Measurements from ENCODE around the gene ASXL2. TPM values are rescaled to one million over a fixed set of nuclear protein-coding genes. Genes with fewer than 3 reads are reported as not detected.

The ASXL2 gene
- total and polyA plus RNA-seq, 2 of the 13 experiments (the other 11 are each of a cell fraction or from before 2014, with no cell fraction given) = 12.1 to 19.2 TPM

GRCh38 chr2:25851740-25852503, 26.4 kb downstream of the ASXL2 start (continued):
- peak; percentile 85 for TF ChIP-seq RAD21 (CRISPR knock-in tag; IDR thresholded peaks at IDR 0.05)
- peak; percentile 79; the same call in 1 of the 2 replicates for TF ChIP-seq MIXL1 (CRISPR knock-in tag; IDR thresholded peaks at IDR 0.05)
- no peak for TF ChIP-seq ZNF235 (CRISPR knock-in tag; IDR thresholded peaks at IDR 0.05; ENCODE audit: borderline replicate concordance)
- TF ChIP-seq ZMYM4 (CRISPR knock-in tag; IDR thresholded peaks at IDR 0.05) = 0 out of 2 replicates have a peak, but pooled peaks have one; percentile 21
- no peak for TF ChIP-seq NR2F1 (CRISPR knock-in tag; IDR thresholded peaks at IDR 0.05)
- TF ChIP-seq ZNF354B (CRISPR knock-in tag; IDR thresholded peaks at IDR 0.05) = 0 out of 2 replicates have a peak, but pooled peaks have one; percentile 78
- TF ChIP-seq SIX4 (CRISPR knock-in tag; IDR thresholded peaks at IDR 0.05) = no peak
- no peak for TF ChIP-seq SAFB2 (CRISPR knock-in tag; IDR thresholded peaks at IDR 0.05; ENCODE audit: borderline replicate concordance, low read depth)
- TF ChIP-seq SALL2 (CRISPR knock-in tag; IDR thresholded peaks at IDR 0.05) = no peak
- TF ChIP-seq ZNF441 (CRISPR knock-in tag; IDR thresholded peaks at IDR 0.05; ENCODE audit: borderline replicate concordance) = no peak
- no peak for TF ChIP-seq KDM4B (CRISPR knock-in tag; IDR thresholded peaks at IDR 0.05)
- no peak for TF ChIP-seq ZFP36 (IDR thresholded peaks at IDR 0.05; ENCODE audit: borderline replicate concordance, low read depth, low read length, partially characterized antibody)
- TF ChIP-seq NFIB (CRISPR knock-in tag; IDR thresholded peaks at IDR 0.05; ENCODE audit: borderline replicate concordance) = no peak
- TF ChIP-seq ZNF253 (CRISPR knock-in tag; IDR thresholded peaks at IDR 0.05; ENCODE audit: borderline replicate concordance) = no peak
- no peak; the same call in 1 of the 2 replicates for TF ChIP-seq TARDBP (CRISPR knock-in tag; IDR thresholded peaks at IDR 0.05)
- TF ChIP-seq ZFY (CRISPR knock-in tag; IDR thresholded peaks at IDR 0.05) = no peak
- TF ChIP-seq HOMEZ (CRISPR knock-in tag; IDR thresholded peaks at IDR 0.05; ENCODE audit: low read depth) = peak; percentile 42; the same call in 1 of the 2 replicates
- no peak for TF ChIP-seq DBP (CRISPR knock-in tag; IDR thresholded peaks at IDR 0.05; ENCODE audit: not compliant biosample characterization)
- no peak for TF ChIP-seq ESRRA (CRISPR knock-in tag; IDR thresholded peaks at IDR 0.05; ENCODE audit: low read depth)
- no peak for TF ChIP-seq SNAPC4 (CRISPR knock-in tag; IDR thresholded peaks at IDR 0.05)
- no peak for TF ChIP-seq HNRNPL (IDR thresholded peaks at IDR 0.05; ENCODE audit: low read depth, low read length)
- TF ChIP-seq SSRP1 (CRISPR knock-in tag; IDR thresholded peaks at IDR 0.05) = no peak
- TF ChIP-seq YEATS2 (CRISPR knock-in tag; IDR thresholded peaks at IDR 0.05; ENCODE audit: borderline replicate concordance) = peak; percentile 52; the same call in 1 of the 2 replicates
- TF ChIP-seq NCOA5 (CRISPR knock-in tag; IDR thresholded peaks at IDR 0.05) = no peak
